H1 (cell line): ENCODE data around the gene CNIH1.

ENCODE experiments used
- JUN ChIP-seq: IDR thresholded peaks from 2 replicates; pipeline ENCODE4 v1.6.1; 2011; ENCODE audit warnings: low read depth, mild to moderate bottlenecking, improper control_type of control experiment, low read length
- POLR2AphosphoS5 ChIP-seq: IDR thresholded peaks from 2 replicates; pipeline ENCODE4 v1.6.1; 2011; ENCODE audit warnings: low read depth, low read length
- RAD21 ChIP-seq, 2 experiments: IDR thresholded peaks in 1 of 2; conservative IDR thresholded peaks in 1 of 2; 2 replicates each; pipeline ENCODE4 v1.6.1; 2011; ENCODE audit warnings: low read depth in 2 of 2, low read length in 2 of 2, improper control_type of control experiment in 1 of 2, inconsistent platforms in 1 of 2, mild to moderate bottlenecking in 1 of 2, moderate library complexity in 1 of 2
- TBP ChIP-seq: IDR thresholded peaks from 2 replicates; pipeline ENCODE4 v1.6.1; 2011; ENCODE audit warnings: low read depth, low read length, improper control_type of control experiment
- TCF12 ChIP-seq: IDR thresholded peaks from 2 replicates; pipeline ENCODE4 v1.6.1; 2011; ENCODE audit warnings: low read depth, mild to moderate bottlenecking, low read length
- YY1 ChIP-seq: IDR thresholded peaks from 2 replicates; pipeline ENCODE4 v1.6.1; 2011; ENCODE audit warnings: low read depth, mild to moderate bottlenecking, low read length
- TF ChIP-seq, protein P1 (sequence below): IDR thresholded peaks from 2 replicates; pipeline ENCODE4 v1.6.1; 2012; ENCODE audit warnings: low read length, inconsistent platforms

GRCh38 chr14:54440476-54440872 lies 700 bp downstream of the CNIH1 start:
- TF ChIP-seq POLR2AphosphoS5 (no peak), JUN (no peak), TBP (no peak), YY1 (no peak), TCF12 (no peak), RAD21 (IDR thresholded peaks at IDR 0.05 in 1 of 2, conservative IDR thresholded peaks at IDR 0.05 in 1 of 2; ENCODE audit: low read depth in 2 of 2, low read length in 2 of 2) (no peak)
- TF ChIP-seq, protein P1, sequence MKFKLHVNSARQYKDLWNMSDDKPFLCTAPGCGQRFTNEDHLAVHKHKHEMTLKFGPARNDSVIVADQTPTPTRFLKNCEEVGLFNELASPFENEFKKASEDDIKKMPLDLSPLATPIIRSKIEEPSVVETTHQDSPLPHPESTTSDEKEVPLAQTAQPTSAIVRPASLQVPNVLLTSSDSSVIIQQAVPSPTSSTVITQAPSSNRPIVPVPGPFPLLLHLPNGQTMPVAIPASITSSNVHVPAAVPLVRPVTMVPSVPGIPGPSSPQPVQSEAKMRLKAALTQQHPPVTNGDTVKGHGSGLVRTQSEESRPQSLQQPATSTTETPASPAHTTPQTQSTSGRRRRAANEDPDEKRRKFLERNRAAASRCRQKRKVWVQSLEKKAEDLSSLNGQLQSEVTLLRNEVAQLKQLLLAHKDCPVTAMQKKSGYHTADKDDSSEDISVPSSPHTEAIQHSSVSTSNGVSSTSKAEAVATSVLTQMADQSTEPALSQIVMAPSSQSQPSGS = no peak
